ENCODE measurements around the gene OR10H5.

OR10H5 gene

GRCh38 chr19:15811476-15811875 is 24.0 kb downstream of the OR10H5 start:
- ATAC-seq (ENCODE audit: low read depth) = no peak
- no peaks in the 10 kb centered on the region for H3K36me3 ChIP-seq (ENCODE audit: low read depth)

GRCh38 chr19:15812060-15812722 is 24.7 kb downstream of the OR10H5 start:
- H3K4me3 ChIP-seq (ENCODE audit: severe bottlenecking) = no peak overlapping the region

More at GRCh38 chr19:15811476-15811875, 24.0 kb downstream of the OR10H5 start:
- Histone ChIP-seq H3K9me3 (ENCODE audit: severe bottlenecking) (no peaks in the 10 kb centered on the region), H3K27ac (ENCODE audit: poor library complexity, severe bottlenecking) (no peak overlapping the region), H3K4me1 (ENCODE audit: insufficient read depth, poor library complexity, severe bottlenecking) (no peaks in the 10 kb centered on the region), H3K27me3 (ENCODE audit: insufficient read depth, poor library complexity, severe bottlenecking) (no peaks in the 10 kb centered on the region), H3K4me3 (ENCODE audit: severe bottlenecking) (no peak overlapping the region)
- no peak for TF ChIP-seq CTCF (IDR thresholded peaks at IDR 0.05; ENCODE audit: poor library complexity, severe bottlenecking)
- no peak for DNase-seq (ENCODE audit: low spot score)

GRCh38 chr19:15813916-15814315 is 26.5 kb downstream of the OR10H5 start:
- Histone ChIP-seq H3K27ac (ENCODE audit: poor library complexity, severe bottlenecking) (no peak overlapping the region), H3K9me3 (ENCODE audit: severe bottlenecking) (no peaks in the 10 kb centered on the region), H3K4me1 (ENCODE audit: insufficient read depth, poor library complexity, severe bottlenecking) (no peaks in the 10 kb centered on the region), H3K4me3 (ENCODE audit: severe bottlenecking) (no peak overlapping the region), H3K27me3 (ENCODE audit: insufficient read depth, poor library complexity, severe bottlenecking) (no peaks in the 10 kb centered on the region), H3K36me3 (ENCODE audit: low read depth) (no peaks in the 10 kb centered on the region)
- ATAC-seq (ENCODE audit: low read depth) = peak; percentile 42; the same call in 2 of the 3 replicates
- DNase-seq (ENCODE audit: low spot score) = no peak
- no peak for TF ChIP-seq CTCF (IDR thresholded peaks at IDR 0.05; ENCODE audit: poor library complexity, severe bottlenecking)

More at GRCh38 chr19:15812060-15812722, 24.7 kb downstream of the OR10H5 start:
- TF ChIP-seq CTCF (IDR thresholded peaks at IDR 0.05; ENCODE audit: poor library complexity, severe bottlenecking) = peak; percentile 80
- H3K9me3 ChIP-seq (ENCODE audit: severe bottlenecking) = no peaks in the 10 kb centered on the region
- ATAC-seq (ENCODE audit: low read depth) (peak; percentile 74; the same call in 2 of the 3 replicates), DNase-seq (ENCODE audit: low spot score) (no peak)
- no peaks in the 10 kb centered on the region for H3K36me3 ChIP-seq (ENCODE audit: low read depth)
- H3K27ac ChIP-seq (ENCODE audit: poor library complexity, severe bottlenecking) = no peak overlapping the region
- no peaks in the 10 kb centered on the region for H3K4me1 ChIP-seq (ENCODE audit: insufficient read depth, poor library complexity, severe bottlenecking)
- no peaks in the 10 kb centered on the region for H3K27me3 ChIP-seq (ENCODE audit: insufficient read depth, poor library complexity, severe bottlenecking)

- no peaks in the 10 kb centered on the region for H3K36me3 ChIP-seq (ENCODE audit: low read depth)
- no peak for DNase-seq (ENCODE audit: low spot score)
- no peak within 1 kb of the TSS for H3K27ac ChIP-seq (ENCODE audit: poor library complexity, severe bottlenecking)
- H3K4me1 ChIP-seq (ENCODE audit: insufficient read depth, poor library complexity, severe bottlenecking) = no peaks in the 10 kb centered on the region
- H3K4me3 ChIP-seq (ENCODE audit: severe bottlenecking) = no peak within 1 kb of the TSS
- TF ChIP-seq CTCF (IDR thresholded peaks at IDR 0.05; ENCODE audit: poor library complexity, severe bottlenecking) = no peak
- H3K9me3 ChIP-seq (ENCODE audit: severe bottlenecking) = no peaks in the 10 kb centered on the region
- ATAC-seq (ENCODE audit: low read depth) = peak; percentile 65; the same call in 2 of the 3 replicates
- no peaks in the 10 kb centered on the region for H3K27me3 ChIP-seq (ENCODE audit: insufficient read depth, poor library complexity, severe bottlenecking)
Measured at GRCh38 chr19:15815306-15815705, 27.8 kb downstream of the OR10H5 start, which contains the start of gene OR10H1. OR10H1 (minus strand) TSS chr19:15815664; CDS start chr19:15808037, 7,627 bp downstream.

GRCh38 chr19:15820646-15821045 is 33.2 kb downstream of the OR10H5 start:
- no peak for TF ChIP-seq CTCF (IDR thresholded peaks at IDR 0.05; ENCODE audit: poor library complexity, severe bottlenecking)
- ATAC-seq (ENCODE audit: low read depth) = no peak

More at GRCh38 chr19:15820646-15821045, 33.2 kb downstream of the OR10H5 start:
- Histone ChIP-seq H3K27me3 (ENCODE audit: insufficient read depth, poor library complexity, severe bottlenecking) (no peaks in the 10 kb centered on the region), H3K9me3 (ENCODE audit: severe bottlenecking) (no peaks in the 10 kb centered on the region), H3K4me3 (ENCODE audit: severe bottlenecking) (no peak overlapping the region), H3K36me3 (ENCODE audit: low read depth) (no peaks in the 10 kb centered on the region), H3K27ac (ENCODE audit: poor library complexity, severe bottlenecking) (no peak overlapping the region), H3K4me1 (ENCODE audit: insufficient read depth, poor library complexity, severe bottlenecking) (no peaks in the 10 kb centered on the region)
- DNase-seq (ENCODE audit: low spot score) = no peak
